HepG2 (cell line): ENCODE results near the gene MINDY1. TPM values are rescaled to one million over a fixed set of nuclear protein-coding genes. Genes with fewer than 3 reads are reported as not detected.

Source experiments
- CC2D1A ChIP-seq: sonication (generic); formaldehyde crosslinking; IDR thresholded peaks from 2 replicates; pipeline ENCODE4 v1.8.1; 2023; ENCODE audit warnings: mild to moderate bottlenecking, missing genetic modification reagents
- ERF ChIP-seq: IDR thresholded peaks from 2 replicates; pipeline ENCODE4 v1.6.1; 2018; ENCODE audit warnings: missing biosample characterization, missing genetic modification reagents
- MEIS1 ChIP-seq: sonication (generic); formaldehyde crosslinking; IDR thresholded peaks from 2 replicates; pipeline ENCODE4 v1.9.0; 2021; ENCODE audit warnings: mild to moderate bottlenecking, missing genetic modification reagents, moderate library complexity, borderline replicate concordance
- PCBP1 ChIP-seq: fragments of 200-400 bp; formaldehyde crosslinking; IDR thresholded peaks from 2 replicates; pipeline ENCODE4 v1.6.1; 2017; ENCODE audit warnings: mild to moderate bottlenecking, low read depth, low read length, borderline replicate concordance
- SOX6 ChIP-seq, 2 experiments: fragments of 450-650 bp in 1 of 2; sonication (generic) in 1 of 2; formaldehyde crosslinking in 1 of 2; IDR thresholded peaks; 2 replicates each; pipeline versions ENCODE4 v1.4.0 to v1.6.1; 2017 to 2020; ENCODE audit warnings: antibody characterized with exemption in 1 of 2, mild to moderate bottlenecking in 1 of 2, missing genetic modification reagents in 1 of 2
- THAP8 ChIP-seq: sonication (generic); formaldehyde crosslinking; IDR thresholded peaks from 2 replicates; pipeline ENCODE4 v1.5.1; 2020; ENCODE audit warnings: missing genetic modification reagents, mild to moderate bottlenecking, borderline replicate concordance
- ZHX1 ChIP-seq: sonication (generic); formaldehyde crosslinking; IDR thresholded peaks from 2 replicates; pipeline ENCODE4 v1.8.1; 2022; ENCODE audit warnings: low read depth, mild to moderate bottlenecking, missing genetic modification reagents
- ZNF350 ChIP-seq: sonication (generic); formaldehyde crosslinking; IDR thresholded peaks from 2 replicates; pipeline ENCODE4 v1.4.0; 2020; ENCODE audit warnings: mild to moderate bottlenecking, low read depth, missing genetic modification reagents, borderline replicate concordance
- ZNF503 ChIP-seq: sonication (generic); formaldehyde crosslinking; IDR thresholded peaks from 2 replicates; pipeline ENCODE4 v1.4.0; 2020; ENCODE audit warnings: missing genetic modification reagents
- ZNF768 ChIP-seq: sonication (generic); formaldehyde crosslinking; IDR thresholded peaks from 2 replicates; pipeline ENCODE4 v1.4.0; 2020; ENCODE audit warnings: missing genetic modification reagents
- ZXDC ChIP-seq: sonication (generic); formaldehyde crosslinking; IDR thresholded peaks from 2 replicates; pipeline ENCODE4 v1.5.0; 2020; ENCODE audit warnings: mild to moderate bottlenecking, missing genetic modification reagents
- polyA plus RNA-seq, 8 experiments: library from polyadenylated mRNA; depleted of rRNA in 3 of 8; stranded (reverse) in 7 of 8; unstranded in 1 of 8; fragments of >200 nt; fragmentation: Illumina TruSeq in 4 of 8; extraction: Trizol in 4 of 8; gene quantifications; 2 replicates each; pipeline versions ENCODE4 v1.2.1 to v1.2.3, GENCODE V29; 2011 to 2016; ENCODE audit warnings: low read depth in 4 of 8, missing spikeins in 1 of 8, mixed read lengths in 1 of 8; ENCODE audit not compliant: insufficient read depth in 1 of 8
- total RNA-seq, 5 experiments: library from RNA; depleted of rRNA; stranded (reverse); fragments of >200 nt; fragmentation: Illumina TruSeq; extraction: Trizol; gene quantifications; 2 replicates each; pipeline ENCODE4 v1.2.3, GENCODE V29; 2016; ENCODE audit warnings: low read depth in 1 of 5
- TF ChIP-seq, protein P1 (sequence below): sonication (generic); formaldehyde crosslinking; IDR thresholded peaks from 2 replicates; pipeline ENCODE4 v1.5.1; 2020; ENCODE audit warnings: missing genetic modification reagents, mild to moderate bottlenecking, borderline replicate concordance
- TF ChIP-seq, protein P2 (sequence below): sonication (generic); formaldehyde crosslinking; IDR thresholded peaks from 2 replicates; pipeline ENCODE4 v1.4.0; 2020; ENCODE audit warnings: mild to moderate bottlenecking, missing genetic modification reagents
- TF ChIP-seq, protein P3 (sequence below): sonication (generic); formaldehyde crosslinking; IDR thresholded peaks from 2 replicates; pipeline ENCODE4 v1.8.1; 2022; ENCODE audit warnings: mild to moderate bottlenecking, missing genetic modification reagents

MINDY1 gene
- total and polyA plus RNA-seq, 2 of the 13 experiments (the other 11 are each of a cell fraction or from before 2014, with no cell fraction given), result 11.1 to 15.0 TPM

DNA sequence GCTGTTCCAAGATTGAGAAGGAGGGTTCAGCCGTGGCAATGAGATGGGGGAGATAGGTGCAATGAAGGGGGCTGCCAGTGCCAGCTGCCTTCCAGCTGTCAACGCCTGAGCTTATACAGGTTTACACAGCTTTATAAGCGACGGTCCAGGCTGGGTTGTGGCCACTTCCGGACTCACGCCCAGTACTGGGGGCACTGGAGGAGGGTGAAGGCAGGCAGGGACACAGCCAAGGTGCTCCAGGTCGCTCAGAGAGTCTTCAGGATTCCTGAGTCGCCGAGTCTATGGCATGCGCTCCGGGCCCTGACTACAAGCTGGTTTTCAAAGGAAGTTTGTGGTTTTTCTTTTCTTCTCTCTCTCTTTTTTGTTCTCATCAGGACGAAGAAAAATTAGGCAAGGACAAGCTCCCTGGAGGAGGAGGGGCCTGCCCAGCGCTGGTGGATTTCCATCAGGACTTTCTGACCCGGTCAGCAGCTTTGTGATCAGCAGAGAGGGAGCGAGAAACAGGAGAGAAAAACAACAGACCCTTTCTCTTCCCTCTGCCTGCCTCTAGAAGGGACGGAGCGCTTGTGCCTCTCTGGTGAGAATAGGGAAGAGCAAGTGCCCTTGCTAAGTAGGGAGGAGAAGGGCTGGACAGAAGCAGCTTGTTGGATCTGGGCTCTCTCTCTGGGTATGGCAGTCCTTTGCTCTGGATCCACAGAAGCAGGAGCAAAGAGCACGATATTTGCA is at the start of gene MINDY1 (continued):
- TF ChIP-seq, protein P1, sequence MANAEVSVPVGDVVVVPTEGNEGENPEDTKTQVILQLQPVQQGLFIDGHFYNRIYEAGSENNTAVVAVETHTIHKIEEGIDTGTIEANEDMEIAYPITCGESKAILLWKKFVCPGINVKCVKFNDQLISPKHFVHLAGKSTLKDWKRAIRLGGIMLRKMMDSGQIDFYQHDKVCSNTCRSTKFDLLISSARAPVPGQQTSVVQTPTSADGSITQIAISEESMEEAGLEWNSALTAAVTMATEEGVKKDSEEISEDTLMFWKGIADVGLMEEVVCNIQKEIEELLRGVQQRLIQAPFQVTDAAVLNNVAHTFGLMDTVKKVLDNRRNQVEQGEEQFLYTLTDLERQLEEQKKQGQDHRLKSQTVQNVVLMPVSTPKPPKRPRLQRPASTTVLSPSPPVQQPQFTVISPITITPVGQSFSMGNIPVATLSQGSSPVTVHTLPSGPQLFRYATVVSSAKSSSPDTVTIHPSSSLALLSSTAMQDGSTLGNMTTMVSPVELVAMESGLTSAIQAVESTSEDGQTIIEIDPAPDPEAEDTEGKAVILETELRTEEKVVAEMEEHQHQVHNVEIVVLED (CRISPR knock-in tag), result no peak
- TF ChIP-seq PCBP1 (no peak), SOX6 (IDR thresholded peaks at IDR 0.05) (no peak), SOX6 (CRISPR knock-in tag; IDR thresholded peaks at IDR 0.05) (peak; percentile 75), ZNF768 (CRISPR knock-in tag) (no peak), ZNF350 (CRISPR knock-in tag) (no peak), ZHX1 (CRISPR knock-in tag) (0 out of 2 replicates have a peak, but pooled peaks have one; percentile 26), THAP8 (CRISPR knock-in tag) (no peak), CC2D1A (CRISPR knock-in tag) (no peak), ZXDC (no peak), ZNF503 (CRISPR knock-in tag) (no peak), ERF (CRISPR knock-in tag) (0 out of 2 replicates have a peak, but pooled peaks have one; percentile 56), MEIS1 (CRISPR knock-in tag) (no peak; the same call in 1 of the 2 replicates)
- TF ChIP-seq, protein P2, sequence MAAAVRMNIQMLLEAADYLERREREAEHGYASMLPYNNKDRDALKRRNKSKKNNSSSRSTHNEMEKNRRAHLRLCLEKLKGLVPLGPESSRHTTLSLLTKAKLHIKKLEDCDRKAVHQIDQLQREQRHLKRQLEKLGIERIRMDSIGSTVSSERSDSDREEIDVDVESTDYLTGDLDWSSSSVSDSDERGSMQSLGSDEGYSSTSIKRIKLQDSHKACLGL, result no peak
- TF ChIP-seq, protein P3, sequence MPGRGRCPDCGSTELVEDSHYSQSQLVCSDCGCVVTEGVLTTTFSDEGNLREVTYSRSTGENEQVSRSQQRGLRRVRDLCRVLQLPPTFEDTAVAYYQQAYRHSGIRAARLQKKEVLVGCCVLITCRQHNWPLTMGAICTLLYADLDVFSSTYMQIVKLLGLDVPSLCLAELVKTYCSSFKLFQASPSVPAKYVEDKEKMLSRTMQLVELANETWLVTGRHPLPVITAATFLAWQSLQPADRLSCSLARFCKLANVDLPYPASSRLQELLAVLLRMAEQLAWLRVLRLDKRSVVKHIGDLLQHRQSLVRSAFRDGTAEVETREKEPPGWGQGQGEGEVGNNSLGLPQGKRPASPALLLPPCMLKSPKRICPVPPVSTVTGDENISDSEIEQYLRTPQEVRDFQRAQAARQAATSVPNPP (CRISPR knock-in tag), result no peak
